RWPE1 (cell line): Measurements from ENCODE around the gene CPM.
"Not testable (repeated sequence)": the region's sequence is repeated elsewhere in the genome, so short reads cannot be mapped to it uniquely, and the experiment has no call there.

ENCODE experiments used
- CTCF ChIA-PET: fragments of 350-600 bp; sonication (Branson Sonifier 250); formaldehyde crosslinking; extraction: SDS; loops from one replicate; lab custom pipeline; 2021; lab: Yijun Ruan, JAX
- POLR2A ChIA-PET: fragments of 400-600 bp; formaldehyde crosslinking; extraction: SDS; loops from one replicate; lab custom pipeline; 2020; ENCODE audit warnings: antibody characterized with exemption; ENCODE audit not compliant: low non-redundant PET; lab: Yijun Ruan, JAX
- DNase-seq: peaks from one replicate; pipeline ENCODE4 v3.0.0; 2012; ENCODE audit warnings: low spot score
- H3K27ac ChIP-seq: fragments of 450-650 bp; 2 replicates; pipeline ENCODE4 v1.5.1; 2017
- CTCF ChIP-seq: fragments of 450-650 bp; conservative IDR thresholded peaks from 2 replicates; pipeline ENCODE4 v1.5.1; 2017; ENCODE audit warnings: low read depth, mild to moderate bottlenecking

CPM gene

GRCh38 chr12:68823696-68824095, 109.3 kb downstream of the CPM start:
- no peak for DNase-seq
- POLR2A ChIA-PET = no interaction called here
- no peak overlapping the region for H3K27ac ChIP-seq
- TF ChIP-seq CTCF = no peak
- CTCF ChIA-PET = no interaction called here

GRCh38 chr12:68821357-68822188, 111.4 kb downstream of the CPM start:
- H3K27ac ChIP-seq = no peak overlapping the region; the same call in 1 of the 2 replicates
- TF ChIP-seq CTCF = no peak
- ChIA-PET POLR2A (interaction anchor here (0.7 kb wide), 1 partner anchor 9 kb away, joined by 3 read pairs; no protein-coding TSS in a partner anchor), CTCF (interaction anchor here (1.2 kb wide), 1 partner anchor 9 kb away, joined by 4 read pairs; no protein-coding TSS in a partner anchor)
- no peak for DNase-seq

GRCh38 chr12:68819481-68819880, 113.5 kb downstream of the CPM start:
- POLR2A ChIA-PET, CTCF ChIA-PET, H3K27ac ChIP-seq, DNase-seq: not testable (repeated sequence)

- no peak for TF ChIP-seq CTCF
- DNase-seq = no peak
- no peak overlapping the region for H3K27ac ChIP-seq
- CTCF ChIA-PET = interaction anchor here (0.6 kb wide), 1 partner anchor 54 kb away, joined by 3 read pairs; no protein-coding TSS in a partner anchor
- POLR2A ChIA-PET = no interaction called here
Measured at GRCh38 chr12:68815928-68816800, 116.8 kb downstream of the CPM start.

GRCh38 chr12:68815232-68815927, 117.6 kb downstream of the CPM start:
- ChIA-PET CTCF (no interaction called here), POLR2A (no interaction called here)
- no peak for DNase-seq
- no peak overlapping the region for H3K27ac ChIP-seq
- TF ChIP-seq CTCF = no peak

- POLR2A ChIA-PET = interaction anchor here (0.6 kb wide), 1 partner anchor 28 kb away, joined by 4 read pairs; no protein-coding TSS in a partner anchor
- no peak overlapping the region for H3K27ac ChIP-seq
- DNase-seq = no peak
- no peak for TF ChIP-seq CTCF
- CTCF ChIA-PET = no interaction called here
Measured at GRCh38 chr12:68814490-68815231, 118.3 kb downstream of the CPM start.
